Stimulated activated CD8-positive, alpha-beta memory T cell treated with anti-CD3 and anti-CD28 coated beads, Interleukin-12 subunit alpha, Interleukin-12 subunit beta, amount 100 ng/mL, for 24 hours (primary cell): ENCODE results near the gene DNALI1.
"Not testable (repeated sequence)": the region's sequence is repeated elsewhere in the genome, so short reads cannot be mapped to it uniquely, and the experiment has no call there.

ENCODE experiments used
- DNase-seq: peaks from one replicate; pipeline ENCODE4 v3.0.0-alpha.2; 2020; ENCODE audit errors: extremely low read depth

DNALI1 gene

DNA sequence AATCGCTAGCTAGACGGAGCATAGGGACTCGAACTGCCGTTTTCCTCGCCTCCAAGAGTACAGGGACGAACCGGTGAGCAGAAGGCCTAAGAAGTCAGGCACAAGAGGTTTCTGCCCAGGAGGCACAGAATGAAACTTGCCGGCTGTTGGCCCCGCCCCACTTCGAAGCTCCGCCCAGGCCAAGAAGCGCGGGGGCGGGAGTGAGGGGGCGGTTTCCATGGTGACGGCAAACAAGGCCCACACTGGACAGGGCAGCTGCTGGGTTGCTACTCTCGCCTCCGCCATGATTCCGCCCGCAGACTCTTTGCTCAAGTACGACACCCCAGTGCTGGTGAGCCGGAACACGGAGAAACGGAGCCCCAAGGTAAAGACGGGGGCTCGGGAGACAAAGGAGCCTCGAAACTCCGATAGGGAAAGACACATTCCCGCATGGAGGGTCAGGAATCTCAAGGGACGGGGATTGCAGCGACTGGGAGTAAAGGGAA lies at the start of gene DNALI1:
Gene DNALI1, plus strand, starts transcription at position 229 of the 485 bp plus-strand sequence. Its CDS starts 55 bp downstream, at position 284.
- DNase-seq = no peak

DNA sequence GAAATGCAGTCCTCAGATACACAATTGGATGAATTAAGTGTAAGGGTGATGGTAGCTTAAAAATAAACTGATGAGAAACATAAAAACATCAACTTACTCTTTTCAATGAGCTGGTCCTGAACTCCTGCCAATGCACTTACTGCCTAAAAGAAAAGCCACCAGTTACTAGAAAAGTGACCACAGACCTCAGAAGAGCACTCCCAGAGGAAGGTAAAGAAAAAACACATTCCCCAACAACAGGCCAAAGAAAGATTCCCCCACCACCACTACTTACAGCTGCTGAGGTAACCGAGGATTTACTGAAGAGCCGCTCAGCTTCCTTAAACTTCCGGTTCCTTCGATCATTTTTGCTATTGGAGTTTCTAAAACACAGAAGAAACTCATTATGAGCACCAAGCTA lies 47.6 kb upstream of the DNALI1 start:
- no peak for DNase-seq

DNA sequence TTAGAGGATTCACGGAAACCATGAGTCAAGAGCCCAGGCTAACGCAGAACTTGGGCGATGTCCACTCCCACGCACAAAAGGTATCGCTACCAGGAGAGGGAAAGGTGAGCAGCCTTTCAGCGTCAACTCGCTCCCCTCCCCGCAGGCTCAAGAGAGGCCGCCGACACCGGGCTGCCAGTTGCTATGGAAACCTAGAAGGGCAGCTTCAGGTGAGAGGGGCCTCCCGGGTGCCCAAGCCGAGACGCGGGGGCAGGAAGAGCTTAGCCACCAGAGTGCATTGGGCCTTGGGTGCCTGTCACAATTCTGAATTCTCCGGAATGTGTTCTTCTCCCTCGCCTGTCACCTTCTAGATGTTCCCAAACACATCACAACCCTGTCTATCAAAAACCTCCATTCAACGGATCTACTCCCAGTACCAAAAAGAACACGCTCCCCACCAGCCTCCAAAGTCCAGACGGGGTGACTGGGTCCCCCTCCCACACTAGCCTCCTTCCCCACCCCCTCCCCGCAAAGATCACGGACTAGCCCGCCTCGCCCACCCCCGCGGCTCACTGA lies 42.9 kb upstream of the DNALI1 start:
- no peak for DNase-seq

DNA sequence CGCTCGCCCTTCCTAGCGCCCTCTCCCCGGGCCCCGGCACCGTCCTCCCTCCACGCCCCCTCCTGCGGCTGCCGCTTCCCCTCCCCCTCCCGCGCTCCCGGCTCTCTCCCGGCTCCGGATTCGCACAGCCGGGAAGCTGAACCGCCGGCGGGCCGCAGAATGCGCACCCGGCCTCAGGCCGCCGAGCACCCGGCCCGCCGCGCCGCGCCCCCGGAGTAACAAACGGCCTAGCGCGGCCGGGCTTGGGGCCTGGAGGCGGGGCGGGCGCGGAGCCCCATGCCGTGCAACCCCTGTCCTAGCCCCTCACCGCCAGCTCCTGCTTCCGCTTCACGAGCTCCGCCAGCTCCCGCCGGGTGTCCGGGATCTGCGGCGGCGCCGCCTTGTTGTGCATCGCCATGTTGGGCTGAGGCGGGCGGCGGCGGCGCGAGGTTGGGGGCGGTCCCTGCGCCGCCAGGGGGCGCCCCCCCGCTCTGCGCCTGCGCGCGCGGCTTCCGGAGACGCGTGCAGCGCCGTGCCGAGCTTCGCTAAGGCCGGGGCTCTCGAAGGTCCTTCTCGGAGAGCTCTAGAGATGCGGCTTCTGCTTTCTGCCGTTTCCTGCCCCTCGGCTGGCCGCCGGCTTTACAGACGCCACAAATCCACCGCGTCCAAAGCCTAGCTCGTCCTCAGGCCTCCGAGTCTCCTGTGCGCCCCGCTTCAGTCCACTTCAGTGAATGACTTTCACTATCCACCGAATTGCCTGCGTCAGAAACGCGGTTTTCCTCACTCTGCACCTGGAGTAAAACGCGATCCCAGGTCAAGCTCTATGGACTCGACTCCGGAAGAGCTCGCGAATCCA lies 42.2 kb upstream of the DNALI1 start, which contains the start of gene MEAF6:
Gene MEAF6, minus strand, starts transcription at position 417 of the 835 bp plus-strand sequence. Its CDS starts 20 bp downstream, at position 397.
- DNase-seq = peak; percentile 57

DNA sequence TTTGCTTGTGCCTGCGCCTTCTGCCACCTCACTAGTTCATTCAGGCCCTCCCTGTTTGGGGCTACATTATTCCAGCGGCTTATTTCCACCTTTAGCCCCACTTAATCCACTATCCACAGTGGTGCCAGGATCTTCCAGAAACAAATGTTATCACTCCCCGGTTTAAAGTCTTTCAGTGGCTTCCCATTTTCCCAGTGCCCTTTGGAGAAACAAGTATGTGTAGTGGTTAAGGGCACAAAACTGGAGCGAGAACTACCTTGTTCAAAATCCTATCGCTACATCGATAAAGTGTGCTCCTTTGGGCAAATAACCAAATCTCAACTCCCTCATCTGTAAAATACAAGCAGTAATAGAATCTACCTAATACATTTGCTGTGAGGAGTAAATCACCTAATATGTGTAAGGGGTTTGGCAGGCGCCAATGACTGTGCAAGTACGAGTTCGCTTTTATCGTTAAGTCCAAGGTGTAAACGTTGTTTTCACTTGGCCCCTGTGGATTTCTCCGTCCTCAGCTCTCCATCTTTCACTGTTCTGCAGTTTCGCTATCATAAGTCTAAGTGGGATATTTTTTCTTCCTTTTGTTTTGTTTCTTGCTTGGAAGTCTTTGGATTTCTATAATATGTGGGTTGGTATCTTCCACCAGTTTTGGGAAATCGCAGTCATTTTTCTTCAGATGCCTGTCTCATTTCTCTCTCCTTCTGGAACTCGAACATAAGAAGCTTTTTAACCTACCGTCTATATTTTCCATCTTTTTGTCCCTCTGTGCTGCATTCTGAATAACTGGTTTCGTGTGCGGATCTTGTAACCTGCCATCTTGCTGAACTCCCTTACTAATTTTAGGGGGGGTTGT lies 41.3 kb upstream of the DNALI1 start:
- no peak for DNase-seq

DNA sequence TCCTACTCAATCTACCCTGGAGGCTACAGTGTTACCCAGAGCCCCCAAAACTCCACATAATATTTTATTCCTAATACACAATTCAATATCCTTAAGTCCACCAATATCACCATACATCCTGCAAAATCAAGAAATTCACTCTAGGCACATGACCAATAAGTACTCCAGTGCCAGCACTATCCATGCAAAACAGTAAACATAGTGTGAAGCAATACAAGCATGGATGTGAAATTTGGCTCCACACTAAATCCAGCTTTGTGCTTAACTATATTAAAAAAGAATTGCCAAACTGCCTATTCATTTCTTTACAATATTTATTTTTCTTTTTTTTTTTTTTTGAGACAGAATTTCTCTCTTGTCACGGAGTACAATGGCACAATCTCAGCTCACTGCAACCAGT lies 39.2 kb upstream of the DNALI1 start:
- DNase-seq = no peak

DNA sequence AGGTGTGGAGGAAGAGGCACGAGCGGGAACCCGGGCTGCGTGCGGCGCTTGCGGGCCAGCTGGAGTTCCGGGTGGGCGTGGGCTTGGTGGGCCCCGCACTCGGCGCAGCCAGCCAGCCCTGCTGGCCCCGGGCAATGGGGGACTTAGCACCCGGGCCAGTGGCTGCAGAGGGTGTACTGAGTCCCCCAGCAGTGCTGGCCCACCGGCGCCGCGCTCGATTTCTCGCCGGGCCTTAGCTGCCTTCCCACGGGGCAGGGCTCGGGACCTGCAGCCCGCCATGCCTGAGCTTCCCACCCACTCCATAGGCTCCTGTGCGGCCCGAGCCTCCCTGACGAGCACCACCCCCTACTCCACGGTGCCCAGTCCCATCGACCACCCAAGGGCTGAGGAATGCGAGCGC lies 38.5 kb upstream of the DNALI1 start:
- DNase-seq = not testable (repeated sequence)

DNA sequence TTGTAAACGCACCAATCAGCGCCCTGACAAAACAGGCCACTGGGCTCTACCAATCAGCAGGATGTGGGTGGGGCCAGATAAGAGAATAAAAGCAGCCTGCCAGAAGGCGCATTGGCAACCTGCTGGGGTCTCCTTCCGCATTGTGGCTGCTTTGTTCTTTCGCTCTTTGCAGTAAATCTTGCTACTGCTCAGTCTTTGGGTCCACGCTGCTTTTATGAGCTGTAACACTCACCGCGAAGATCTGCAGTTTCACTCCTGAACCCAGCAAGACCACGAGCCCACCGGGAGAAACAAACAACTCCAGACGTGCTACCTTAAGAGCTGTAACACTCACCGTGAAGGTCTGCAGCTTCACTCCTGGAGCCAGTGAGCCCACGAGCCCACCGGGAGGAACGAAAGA lies 37.8 kb upstream of the DNALI1 start:
- DNase-seq = not testable (repeated sequence)

DNA sequence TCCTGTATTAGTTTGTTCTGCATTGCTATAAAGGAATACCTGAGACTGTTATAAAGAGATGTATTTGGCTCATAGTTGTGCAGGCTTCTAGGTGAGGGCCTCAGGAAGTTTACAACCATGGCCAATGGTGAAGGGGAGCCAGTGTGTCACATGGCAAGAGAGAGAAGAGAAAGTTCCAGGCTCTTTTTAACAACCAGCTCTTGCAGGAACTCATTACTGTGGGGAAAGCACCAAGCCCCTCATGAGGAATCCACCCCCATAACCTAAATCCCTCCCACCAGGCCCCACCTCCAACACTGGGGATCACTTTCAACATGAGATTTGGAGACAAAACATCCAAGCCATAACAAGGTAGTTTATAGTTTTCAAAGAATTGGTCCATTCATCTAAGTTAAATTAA lies 37.1 kb upstream of the DNALI1 start:
- DNase-seq = no peak

DNA sequence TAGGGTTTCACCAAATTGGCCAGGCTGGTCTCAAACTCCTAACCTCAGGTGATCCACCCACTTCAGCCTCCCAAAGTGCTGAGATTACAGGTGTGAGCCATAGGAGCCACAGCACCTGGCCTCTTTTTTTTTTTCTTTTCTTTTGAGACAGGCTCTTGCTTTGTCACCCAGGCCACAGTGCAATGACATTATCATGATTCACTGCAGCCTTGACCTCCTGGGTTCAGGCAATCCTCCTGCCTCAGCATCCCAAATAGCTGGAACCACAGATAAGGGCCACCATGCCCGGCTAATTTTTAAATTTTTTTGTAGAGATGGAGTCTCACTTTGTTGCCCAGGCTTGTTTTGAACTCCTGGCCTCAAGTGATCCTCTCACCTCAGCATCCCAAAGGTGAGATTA lies 26.9 kb upstream of the DNALI1 start:
- not testable (repeated sequence) for DNase-seq

DNA sequence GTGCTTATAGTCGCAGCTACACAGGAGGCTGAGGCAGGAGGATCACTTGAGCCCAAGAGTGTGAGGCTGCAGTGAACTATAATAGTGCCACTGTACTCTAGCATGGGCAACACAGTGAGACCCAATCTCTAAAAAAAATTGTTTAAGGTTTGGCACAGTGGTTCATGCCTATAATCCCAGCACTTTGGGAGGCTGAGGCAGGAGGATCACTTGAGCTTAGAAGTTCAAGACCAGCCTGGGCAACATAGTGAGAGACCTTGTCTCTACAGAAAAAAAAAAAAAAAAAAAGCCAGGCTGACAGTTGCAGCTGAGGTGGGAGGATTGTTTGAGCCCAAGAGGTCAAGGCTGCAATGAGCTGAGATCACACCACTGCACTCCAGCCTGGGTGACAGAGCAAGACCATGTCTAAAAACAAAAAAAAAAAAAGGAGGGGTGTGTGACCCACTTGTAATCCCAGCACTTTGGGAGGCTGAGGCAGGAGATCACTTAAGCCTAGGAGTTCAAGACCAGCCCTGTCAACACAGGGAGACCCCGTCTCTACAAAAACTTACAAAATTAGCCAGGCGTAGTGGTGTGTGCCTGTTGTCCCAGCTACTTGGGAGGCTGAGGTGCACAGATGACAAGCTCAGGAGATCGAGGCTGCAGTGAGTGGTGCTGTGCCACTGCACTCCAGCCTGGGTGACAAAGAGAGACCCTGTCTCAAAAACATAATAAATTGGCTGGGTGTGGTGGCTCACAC lies 24.2 kb upstream of the DNALI1 start:
- DNase-seq = not testable (repeated sequence)

DNA sequence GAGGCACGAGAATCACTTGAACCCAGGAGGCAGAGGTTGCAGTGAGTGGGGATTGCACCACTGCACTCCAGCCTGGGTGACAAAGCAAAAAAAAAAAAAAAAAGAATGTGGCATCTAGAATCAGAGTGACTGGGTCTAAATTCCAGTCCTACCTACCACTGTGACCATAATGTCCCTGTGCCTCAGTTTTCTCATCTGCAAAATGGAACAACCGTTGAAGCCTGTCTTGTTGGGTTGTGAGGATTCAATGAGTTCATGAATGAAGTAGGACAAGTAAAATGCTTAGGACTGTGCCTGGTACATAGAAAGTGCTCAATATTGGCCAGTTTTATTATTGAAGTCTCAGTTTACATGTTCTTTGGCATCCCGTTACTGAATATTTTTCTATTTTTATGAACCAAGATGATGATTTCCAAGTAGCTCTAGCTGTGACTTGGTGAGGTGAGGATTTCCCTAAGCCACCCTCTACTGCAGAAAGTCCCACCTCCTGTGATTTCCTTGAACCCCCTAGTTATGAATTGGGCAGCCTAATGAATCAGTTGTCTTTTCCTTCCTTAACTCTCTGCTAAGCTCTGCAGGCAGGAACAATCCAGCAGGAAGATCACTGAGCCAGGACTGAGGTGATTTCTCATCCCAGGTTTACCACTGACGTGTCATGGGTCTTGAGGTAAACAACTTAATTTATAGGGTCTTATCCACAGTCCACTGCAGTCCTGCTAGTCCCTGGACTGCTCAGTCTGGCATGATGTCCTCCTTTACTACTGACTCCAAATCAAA lies 23.2 kb upstream of the DNALI1 start:
- no peak for DNase-seq

DNA sequence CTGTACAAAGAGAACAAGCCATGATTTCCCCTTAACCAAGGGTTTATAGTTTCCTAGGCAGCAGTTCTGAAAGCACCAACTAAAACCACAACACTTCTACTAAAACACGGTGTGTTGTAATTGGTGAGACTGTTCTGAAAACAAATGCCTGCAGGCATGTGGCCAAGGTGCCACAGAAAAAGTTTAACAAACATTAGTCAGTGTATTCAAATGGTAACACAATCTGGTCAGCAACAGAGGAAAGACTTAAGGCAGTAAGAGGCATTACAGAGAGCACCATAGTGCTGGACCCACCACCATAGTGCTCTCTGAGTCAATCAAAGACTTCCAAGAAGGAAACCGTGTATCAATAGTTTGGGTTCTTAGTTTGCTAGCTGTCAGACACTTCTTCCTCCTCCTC lies 19.4 kb upstream of the DNALI1 start:
- no peak for DNase-seq

DNA sequence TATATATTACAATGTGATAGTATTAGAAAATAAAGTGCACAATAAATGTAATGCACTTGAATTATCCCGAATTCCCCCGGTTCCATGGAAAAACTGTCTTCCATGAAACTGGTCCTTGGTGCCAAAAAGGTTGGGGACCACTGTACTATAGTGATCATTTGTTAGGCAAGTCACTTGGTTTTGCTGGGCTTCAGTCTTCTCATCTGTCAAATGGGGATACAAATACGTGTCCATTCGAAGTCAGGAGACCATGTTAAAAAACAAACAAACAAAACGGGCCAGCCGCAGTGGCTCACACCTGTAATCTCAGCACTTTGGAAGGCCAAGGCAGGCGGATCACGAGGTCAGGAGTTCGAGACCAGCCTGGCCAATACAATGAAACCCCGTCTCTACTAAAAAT lies 17.6 kb upstream of the DNALI1 start:
- DNase-seq = not testable (repeated sequence)

DNA sequence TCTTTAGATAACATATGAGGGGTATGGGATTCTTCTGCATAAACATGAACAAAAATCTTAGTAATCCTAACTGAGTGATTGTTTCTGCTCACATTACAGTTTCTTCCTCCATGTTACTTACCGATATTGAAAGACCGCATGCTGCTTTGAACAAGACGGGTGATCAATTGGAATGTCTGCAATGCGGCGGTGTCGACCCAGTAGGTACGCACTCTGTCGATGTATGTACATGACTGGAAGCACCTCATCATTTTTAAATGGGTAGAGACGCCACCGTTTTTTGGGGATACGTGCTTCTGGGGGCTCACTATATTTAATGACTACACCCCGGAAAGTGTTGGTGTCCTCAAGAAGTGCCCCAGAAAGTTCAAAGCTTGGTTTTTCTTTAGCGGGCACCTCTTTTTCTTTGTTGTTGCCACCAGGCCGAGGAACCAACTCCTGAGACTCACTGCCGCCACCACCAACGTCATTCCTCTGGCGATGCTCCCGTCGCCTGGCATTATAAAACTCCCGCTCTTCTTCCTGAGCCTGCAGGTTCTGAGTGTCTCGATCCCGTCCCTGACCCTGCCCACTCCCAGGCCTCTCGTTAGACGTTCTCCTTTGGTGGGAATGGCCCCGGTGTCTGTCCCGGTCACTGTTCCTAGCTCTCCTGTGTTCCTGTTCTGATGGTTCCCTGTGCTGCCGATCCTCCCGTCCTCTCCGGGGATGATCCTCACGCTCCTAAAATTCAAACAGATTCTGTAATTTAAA lies 16.5 kb upstream of the DNALI1 start:
- no peak for DNase-seq

DNA sequence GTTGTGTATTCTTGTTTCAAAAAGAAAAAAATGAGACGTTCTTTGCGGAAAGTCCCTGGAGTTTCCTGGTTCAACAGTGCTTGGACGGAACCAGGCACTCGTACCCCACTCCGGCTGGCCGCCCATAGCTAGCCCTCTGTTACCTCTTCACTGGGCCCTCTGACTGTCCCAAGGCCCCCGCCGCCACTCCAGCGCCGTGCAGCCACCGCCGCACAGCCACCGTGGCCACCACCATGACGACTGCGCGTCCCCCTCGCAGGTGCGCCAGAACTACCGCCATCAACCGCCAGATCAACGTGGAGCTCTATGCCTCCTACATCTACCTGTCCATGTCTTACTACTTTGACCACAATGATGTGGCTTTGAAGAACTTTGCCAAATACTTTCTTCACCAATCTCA lies 12.2 kb upstream of the DNALI1 start:
- DNase-seq = no peak

DNA sequence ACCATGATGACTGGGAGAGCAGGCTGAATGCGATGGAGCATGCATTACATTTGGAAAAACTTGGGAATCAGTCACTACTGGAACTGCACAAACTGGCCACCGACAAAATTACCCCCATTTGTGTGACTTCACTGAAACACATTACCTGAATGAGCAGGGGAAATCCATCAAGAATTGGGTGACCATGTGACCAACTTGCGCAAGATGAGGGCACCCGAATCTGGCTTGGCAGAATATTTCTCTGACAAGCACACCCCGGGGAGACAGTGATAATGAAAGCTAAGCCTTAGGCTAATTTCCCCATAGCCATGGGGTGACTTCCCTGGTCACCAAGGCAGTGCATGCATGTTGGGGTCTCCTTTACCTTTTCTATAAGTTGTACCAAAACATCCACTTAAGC lies 11.7 kb upstream of the DNALI1 start:
- DNase-seq = no peak

DNA sequence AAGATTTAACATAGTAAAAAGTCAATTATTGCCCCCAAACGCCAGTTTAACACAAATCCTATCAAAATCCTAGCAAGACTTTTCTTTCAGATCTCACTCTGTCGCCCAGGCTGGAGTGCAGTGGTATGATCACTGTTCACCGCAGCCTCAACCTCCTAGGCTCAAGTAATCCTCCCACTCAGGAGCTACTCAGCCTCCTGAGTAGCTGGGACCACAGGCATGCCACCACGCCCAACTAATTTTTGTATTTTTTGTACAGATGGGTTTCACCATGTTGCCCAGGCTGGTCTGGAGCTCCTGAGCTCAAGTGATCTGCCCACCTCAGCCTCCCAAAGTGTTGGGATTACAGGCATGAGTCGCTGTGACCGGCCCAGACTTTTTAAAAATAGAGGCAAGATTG lies 7.4 kb upstream of the DNALI1 start:
- no peak for DNase-seq

DNA sequence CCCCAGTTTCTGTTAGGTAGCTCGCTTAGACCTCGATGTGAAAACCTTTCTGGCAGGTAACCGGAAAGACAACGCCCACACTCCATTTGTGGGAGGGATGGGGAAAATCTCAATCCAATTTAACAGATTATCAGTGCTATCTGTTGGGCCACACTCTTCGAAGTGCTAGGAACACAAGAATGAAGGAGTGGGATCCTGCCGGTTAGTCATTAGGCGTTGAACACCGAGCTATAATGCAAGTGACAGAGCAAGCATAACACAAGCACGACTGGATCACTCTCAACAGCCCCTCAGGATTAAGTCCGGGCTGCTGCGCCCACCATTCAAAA lies 3.2 kb upstream of the DNALI1 start:
- no peak for DNase-seq
